Measurements from ENCODE around the gene MAD1L1.

DNA sequence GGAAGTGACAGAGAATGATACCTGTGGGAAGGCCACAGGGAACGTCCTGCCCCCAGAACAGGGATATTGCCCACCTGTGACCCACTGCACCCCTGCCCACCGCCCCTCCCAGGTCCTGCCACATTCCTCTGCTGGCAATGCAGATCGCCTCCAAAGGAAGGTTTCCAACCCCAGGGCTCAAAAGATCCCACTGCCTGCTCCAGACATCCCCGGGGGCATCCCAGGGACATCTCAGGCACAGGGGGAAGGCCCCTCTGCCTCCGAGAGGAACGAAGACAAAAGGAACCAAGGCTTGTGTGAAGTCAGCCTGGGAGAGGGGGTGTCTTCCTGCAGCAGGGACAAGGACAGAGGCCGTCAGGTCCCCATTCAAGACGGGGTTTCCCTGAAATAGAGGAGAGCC is 37.8 kb upstream of the MAD1L1 start:
- TF ChIP-seq EZH2 (IDR thresholded peaks at IDR 0.05), result no peak
- TF ChIP-seq POLR2AphosphoS5 (IDR thresholded peaks at IDR 0.05; ENCODE audit: borderline replicate concordance, low read depth, low read length), result no peak
- TF ChIP-seq FOXP2 (optimal IDR thresholded peaks at IDR 0.05; ENCODE audit: control extremely low read depth, extremely low read length, insufficient read depth), result no peak
